ENCODE measurements around the gene SP100.
"Not testable (repeated sequence)": the region's sequence is repeated elsewhere in the genome, so short reads cannot be mapped to it uniquely, and the experiment has no call there.

The SP100 gene

DNA sequence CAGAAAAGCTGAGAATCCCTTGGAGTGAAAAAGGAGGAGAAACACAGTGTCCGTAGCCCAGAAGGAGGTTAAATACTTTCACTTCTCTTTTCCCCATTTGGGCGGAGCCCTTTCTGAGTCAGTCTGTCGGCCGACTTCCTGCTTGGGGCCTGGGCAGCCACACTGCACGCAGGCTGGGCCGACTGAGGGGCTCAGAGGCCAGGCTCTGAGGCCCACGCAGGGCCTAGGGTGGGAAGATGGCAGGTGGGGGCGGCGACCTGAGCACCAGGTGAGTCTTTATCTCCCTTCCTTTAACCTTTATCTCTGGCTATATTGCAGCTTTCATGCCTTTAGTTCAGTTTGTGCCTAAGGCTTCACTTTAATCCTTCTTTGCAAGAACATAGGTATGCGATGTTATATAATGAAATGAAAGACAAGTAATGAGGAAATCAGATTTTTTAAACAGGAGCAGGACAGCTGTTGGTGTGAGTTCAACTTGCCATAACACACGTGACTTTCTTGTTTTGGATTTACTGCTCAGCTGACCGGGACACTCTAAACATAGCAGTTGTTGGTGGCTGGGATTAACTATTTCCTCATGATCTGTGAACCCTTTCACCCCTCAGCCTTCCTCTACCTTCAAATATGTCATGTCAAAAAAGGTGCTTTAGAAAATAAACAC is at the start of gene SP100:
TSS of gene SP100 (plus strand) at position 141 of the 661 bp plus-strand sequence. CDS start at position 237, 96 bp downstream.
- peak in 16 of 51 donors; percentile 5 to 28 (median 13) for DNase-seq

DNA sequence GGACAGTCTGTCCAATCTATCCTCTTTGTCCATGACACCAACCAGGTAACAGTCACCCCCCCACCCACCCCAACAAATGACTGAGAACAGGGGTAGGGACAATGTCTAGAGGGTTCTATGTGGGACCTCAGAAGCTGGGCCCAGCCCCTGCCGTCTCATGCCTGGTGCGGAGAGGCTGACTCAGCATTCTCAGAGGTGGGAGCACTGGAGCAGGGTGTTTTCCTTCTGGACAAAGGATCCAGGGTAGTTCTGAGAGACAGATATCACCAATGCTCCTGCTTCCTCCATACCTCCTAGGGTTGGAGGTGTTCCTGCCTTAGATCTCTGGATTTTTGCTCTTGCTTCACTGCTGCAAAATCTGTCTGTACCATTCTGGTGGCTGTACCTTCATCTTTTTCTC is 33.9 kb upstream of the SP100 start:
- DNase-seq, result no peak

DNA sequence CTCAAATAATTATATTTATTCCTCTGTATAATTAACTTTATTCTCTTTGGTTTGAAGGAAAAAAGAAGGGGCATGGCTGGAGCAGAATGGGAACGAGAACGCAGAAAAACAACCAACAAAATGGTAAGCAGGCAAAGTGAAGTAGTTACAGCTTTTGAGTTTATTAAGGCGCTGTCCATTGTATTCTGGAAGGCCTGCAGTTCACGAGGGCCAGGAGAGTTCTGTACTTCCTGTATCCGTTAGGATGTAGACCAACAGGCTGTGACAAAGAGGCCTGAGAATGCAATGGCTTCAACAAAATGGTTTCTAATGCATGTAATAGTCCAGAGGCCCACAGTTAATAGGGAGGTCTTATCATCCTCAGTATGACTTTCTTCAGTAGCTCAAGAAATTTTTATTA is 32.5 kb upstream of the SP100 start:
- DNase-seq, result no peak

DNA sequence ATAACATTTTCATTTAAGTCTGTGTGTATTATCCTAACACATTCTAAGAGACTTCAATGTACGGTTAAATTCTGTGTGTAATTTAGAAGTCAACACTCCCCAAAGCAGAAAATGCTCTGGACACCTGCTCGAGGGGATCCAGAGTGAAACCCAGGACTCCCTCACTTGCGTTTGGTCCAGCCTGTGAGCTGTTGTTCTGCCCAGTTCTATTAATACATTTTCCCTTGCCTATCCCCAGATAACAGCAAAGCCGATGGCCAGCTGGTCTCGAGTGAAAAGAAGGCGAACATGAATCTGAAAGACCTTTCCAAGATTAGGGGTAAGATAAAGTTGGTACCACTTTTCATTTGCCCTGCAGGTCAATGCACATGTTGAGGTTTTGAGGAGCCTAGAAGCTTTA is 31.0 kb upstream of the SP100 start:
- no peak for DNase-seq

DNA sequence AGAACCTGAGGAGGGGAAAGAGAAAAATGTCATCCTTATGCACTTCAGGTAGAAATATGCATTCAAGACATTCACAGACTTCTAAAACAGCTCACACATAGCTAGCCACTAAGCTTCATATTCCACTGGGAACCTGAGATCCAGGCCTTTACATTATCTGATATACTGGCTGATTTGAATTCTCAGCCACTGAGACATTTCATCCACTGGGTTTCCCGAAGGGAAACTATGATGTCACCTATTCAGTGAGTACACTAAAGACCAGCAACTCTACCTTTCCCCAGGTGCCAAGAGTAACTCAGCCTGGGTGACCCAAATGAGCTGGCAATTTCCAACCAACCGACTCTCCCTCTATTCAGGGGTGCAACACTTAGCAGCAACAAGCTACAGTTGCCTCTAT is 21.7 kb upstream of the SP100 start:
- no peak for DNase-seq

DNA sequence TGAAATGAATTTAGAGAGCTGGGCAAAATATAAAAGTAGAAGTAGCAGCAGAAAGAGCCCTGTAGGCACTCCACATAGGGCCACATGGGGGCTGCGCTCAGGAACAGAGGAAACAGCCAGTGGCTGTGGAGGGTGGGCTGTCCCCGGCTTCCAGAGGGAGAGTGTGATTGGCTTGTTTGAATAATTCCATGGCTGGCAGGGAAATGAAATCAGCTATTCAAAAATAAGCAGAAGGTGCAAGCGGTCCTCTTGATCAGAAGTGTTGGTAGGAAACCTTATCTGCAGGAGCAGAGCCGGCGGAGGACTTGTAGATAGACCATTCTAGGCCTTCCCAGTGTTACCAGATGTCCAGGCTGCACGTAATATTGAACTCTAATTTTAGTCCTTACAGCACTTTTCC is 17.3 kb upstream of the SP100 start:
- DNase-seq, result not testable (repeated sequence)

DNA sequence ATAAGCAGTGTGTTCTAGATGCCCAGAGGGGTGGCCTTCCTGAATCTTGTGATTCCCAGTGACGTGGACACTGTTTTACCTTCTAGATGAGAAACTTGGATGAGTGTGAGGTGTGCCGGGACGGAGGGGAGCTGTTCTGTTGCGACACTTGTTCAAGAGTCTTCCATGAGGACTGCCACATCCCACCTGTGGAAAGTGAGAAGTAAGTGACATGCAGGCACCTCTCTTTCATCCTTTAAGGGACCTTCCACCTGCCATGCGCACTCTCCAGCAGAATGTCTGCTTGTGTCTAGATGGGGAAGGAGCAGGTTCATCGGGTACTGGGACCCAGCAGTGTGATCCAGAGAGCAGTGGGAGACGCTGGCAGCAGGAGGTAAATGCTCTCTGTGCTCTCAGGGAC is 16.0 kb upstream of the SP100 start:
- no peak for DNase-seq

DNA sequence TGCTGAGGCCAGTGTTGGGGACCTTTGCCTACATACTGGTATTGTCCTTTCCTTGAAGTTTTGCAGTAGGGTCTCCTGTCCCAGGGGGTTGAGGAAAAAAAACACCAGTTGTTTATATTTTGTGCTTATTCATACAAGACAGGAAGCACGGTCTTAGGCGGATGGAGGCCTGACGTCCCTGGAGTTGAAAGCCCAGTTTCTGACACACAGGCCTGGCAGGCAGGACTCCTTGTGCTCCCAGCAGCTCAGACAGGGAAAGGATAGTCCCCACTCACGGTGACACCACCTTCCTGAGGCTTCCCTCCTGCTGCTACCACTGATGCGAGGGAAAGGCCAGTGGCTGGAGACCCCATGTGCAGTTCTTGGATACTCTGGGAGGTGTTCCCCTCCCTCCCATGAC is 15.5 kb upstream of the SP100 start:
- no peak for DNase-seq

DNA sequence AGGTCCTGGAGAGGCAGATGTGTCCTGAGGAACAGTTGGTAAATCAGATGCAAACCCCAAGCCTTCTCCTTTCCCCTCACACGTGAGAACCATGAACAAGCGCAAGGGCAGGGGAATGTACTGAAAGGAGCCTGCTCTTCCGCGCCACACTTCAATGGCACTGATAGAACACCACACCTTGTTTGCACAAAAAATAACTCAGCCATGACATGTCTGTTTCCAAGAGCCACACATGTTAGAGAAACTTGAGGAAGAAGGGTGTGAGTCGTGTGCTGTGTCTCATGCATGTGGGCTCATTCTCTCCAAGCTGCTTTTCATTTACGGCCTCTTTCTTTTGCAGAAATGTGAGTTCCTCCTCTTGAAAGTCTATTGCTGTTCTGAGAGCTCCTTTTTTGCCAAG is 15.0 kb upstream of the SP100 start:
- not testable (repeated sequence) for DNase-seq

GRCh38 chr2:230403746-230404145 is 12.3 kb upstream of the SP100 start:
- DNase-seq, result no peak

DNA sequence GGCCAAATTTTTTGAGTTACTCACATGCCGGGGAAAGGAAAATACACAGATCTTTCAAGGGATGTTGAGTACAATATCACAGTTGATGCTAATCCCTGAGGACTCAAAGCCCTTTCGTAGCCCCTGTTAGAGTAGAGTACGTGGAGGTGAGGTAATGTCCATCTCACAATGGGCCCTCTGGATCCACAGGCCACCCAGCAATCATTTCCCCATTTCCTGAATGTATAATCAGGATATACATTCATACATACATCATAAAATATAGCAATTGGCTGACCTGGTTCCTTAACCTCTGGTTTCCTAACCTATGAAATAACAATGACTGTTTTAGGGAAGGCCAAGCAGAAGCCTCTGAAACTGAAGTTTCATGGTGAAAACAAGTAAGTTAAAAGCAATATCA is 10.2 kb upstream of the SP100 start:
- DNase-seq, result no peak

DNA sequence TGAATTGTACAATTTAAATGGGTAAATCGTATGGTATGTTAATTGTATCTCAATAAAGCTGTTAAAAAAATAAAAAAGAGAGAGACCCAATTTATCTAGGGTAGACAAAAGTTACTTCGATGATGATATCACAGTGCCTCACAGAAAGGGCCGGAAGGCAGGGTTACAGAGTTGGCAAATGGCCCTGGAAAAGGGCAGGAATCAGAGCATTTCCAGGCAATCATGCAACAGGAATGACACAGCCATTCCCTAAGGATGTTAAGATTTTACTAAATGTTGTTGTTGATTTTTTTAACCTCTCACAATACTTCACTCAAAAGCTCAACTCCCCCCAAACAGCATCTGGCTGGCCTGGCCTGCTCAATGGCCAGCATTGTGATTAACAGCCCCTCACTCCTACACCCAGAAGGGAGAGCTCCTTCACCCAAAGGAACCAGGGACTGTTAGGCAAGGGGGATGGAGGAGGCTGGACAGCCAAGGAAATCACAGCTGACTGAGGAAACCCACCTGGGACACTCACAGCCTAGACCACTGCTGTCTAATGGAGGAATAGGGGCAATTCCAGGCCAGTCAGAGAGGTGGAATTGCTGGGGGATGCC is 7.7 kb upstream of the SP100 start:
- no peak for DNase-seq

DNA sequence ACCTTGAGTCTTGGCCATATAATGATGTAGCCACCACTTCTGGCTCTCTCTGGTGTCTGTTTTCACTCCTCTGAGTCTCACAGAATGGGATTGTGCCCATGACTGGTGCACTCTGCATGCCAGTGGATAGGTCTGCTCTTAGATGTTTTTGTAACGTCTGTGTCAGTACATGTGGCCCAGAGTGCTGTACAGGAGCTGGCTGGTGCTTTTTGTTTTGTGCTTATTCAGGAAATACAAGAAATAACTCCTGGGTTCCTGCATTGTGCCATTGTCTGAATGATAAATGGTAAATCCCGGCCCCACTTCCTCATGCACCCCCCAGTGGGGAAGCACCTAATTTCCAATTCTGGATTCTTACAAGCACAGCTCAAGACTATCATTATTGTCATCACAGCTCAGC is 6.7 kb upstream of the SP100 start:
- not testable (repeated sequence) for DNase-seq

DNA sequence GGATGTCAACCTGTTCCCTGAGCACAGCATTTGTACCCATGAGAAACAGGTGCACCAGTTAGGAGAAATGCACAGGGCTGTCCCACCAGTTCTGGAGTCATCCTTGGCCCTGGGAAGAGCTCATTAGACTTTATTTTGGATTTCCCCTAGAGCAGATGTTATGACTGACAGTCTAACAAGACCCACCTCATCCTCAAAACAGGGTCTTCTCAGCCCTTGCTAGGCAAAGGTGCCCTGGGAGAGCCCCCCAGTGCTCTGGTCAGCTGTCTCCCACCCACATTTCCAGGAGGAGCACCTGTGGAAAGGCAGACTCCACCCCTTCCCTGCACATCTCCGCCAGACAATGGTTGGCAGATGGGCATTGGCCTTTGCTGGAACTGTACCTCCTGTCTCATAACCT is 5.7 kb upstream of the SP100 start:
- no peak for DNase-seq

DNA sequence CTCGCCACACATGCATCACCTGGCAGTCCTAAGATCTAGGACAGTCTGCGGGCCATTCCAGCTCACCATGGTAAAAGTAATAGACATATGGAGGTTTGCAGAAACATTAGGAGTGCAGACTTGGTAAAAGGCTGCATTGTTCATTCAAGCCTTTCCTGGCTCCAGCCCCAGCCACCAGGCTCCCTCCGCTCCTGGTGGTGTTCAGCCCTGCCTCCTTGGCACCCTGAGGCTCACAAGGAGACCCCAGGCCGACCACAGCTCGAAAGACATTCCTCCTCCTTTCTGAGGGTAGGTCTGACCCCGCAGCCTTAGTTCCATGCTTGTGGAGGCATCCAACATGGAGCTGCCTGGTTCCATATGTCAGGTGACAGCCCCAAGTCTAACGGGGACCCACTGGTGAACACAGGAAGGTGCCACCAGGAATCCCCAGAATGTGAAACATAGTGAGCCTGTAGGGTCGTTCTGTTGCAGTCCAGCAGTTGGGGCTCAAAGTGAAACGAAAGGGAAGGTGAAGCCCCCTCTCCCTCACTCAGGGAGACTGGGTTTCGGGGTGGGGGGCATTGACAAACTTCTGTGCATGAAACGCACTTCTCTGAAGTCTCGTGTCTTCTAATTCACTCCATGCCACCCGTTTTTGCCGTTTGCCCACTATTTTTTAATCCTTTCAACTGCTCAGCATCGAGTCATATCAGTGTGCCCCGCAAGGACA is 5.0 kb upstream of the SP100 start:
- peak in 10 of 51 donors; percentile 9 to 36 (median 15) for DNase-seq

DNA sequence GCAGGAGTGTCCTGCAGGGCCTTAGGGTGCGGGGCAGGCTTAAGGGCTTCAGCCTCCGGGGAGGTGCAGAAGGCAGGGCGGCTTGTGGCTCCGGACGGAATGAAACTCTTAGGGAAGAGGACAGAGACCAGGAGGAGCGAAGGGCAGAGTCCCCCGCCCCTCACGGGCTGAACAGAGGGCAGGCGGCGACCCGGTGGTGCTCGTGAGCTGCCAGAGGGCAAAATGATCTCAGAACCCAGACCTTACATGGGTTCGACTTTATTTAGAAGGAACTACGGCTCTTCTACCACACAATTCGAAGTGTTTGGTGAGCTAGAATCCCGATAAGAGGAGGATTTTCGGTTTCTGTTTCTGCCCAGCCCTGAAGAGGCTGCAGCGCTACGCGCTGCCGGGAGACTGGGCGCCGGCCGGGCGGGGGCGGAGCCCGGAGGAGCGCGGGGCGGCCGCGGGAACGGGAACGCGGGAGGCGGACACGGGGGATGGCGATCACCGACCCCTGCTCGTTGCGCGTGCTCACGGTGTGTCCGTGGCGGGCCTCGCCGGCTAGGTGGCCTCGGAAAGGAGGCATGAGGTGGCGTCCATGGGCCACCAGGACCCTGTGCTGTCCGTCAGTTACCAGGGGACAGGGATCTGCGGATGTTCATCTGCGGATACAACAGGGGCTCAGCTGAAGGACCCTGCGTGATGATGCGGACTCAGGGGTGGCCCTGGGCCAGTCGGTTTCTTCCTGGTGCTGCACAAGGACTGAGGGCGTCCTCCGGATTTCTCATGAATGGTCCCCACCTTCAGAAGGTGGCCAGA is 4.2 kb upstream of the SP100 start:
- DNase-seq, result peak in 32 of 51 donors; percentile 10 to 66 (median 38)

GRCh38 chr2:230412371-230412711 is 3.7 kb upstream of the SP100 start:
- DNase-seq, result no peak

GRCh38 chr2:230412846-230413245 is 3.2 kb upstream of the SP100 start:
- DNase-seq, result no peak

DNA sequence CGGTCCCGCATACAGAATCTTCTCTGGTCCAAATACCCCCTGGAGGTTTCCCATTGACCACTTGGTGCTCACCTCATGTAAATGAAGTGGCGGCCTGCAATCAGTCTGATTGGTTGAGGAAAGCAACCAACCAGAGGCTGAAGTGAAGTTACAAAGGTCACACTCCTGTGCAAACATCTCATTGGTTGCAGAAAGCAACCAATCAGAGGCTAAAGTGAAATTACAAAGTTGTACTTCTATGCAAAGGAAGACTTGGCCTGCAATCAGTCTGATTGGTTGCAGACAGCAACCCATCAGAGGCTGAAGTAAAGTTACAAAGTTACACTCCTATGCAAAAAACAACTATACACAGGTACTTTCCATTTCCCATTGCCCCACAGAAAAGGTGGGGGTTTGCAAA is 2.5 kb upstream of the SP100 start:
- DNase-seq, result no peak

DNA sequence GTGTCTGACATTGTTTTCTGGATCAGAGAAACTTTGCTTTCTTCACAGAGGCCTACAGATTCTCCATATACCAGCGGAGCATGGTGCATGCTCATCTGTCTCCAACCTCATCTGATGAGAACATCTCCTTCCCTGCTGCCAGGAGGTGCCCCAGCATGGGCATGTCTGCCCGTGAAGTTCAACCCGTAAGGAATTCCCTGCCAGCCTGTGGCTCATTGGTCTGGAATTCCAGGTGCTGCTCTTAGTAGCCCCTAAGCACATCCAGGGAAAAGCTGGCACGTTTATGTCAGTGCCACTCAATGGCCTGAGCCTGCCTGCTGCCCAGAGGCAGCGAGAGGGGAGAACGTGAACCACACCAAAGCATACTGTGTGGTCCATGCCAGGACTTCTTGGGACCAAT is 1.7 kb upstream of the SP100 start:
- no peak for DNase-seq

DNA sequence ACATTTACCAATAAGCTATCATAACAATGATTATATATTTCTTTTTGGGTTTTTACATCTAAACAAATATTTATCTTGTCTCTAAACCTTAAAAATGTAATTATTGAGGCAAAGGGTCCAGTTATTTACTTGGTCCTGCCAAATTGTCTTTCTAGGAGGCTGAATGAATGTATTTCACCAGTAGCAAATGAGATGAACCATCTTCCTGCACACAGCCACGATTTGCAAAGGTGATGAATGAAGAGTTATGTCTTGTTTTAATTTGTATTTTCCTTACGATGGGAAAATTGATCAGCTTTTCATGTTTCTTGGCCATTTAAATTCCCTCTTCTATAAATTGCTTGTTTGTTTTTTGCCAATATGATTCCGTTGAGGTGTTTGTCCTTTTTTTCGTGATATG is 1.4 kb downstream of the SP100 start:
- no peak for DNase-seq

DNA sequence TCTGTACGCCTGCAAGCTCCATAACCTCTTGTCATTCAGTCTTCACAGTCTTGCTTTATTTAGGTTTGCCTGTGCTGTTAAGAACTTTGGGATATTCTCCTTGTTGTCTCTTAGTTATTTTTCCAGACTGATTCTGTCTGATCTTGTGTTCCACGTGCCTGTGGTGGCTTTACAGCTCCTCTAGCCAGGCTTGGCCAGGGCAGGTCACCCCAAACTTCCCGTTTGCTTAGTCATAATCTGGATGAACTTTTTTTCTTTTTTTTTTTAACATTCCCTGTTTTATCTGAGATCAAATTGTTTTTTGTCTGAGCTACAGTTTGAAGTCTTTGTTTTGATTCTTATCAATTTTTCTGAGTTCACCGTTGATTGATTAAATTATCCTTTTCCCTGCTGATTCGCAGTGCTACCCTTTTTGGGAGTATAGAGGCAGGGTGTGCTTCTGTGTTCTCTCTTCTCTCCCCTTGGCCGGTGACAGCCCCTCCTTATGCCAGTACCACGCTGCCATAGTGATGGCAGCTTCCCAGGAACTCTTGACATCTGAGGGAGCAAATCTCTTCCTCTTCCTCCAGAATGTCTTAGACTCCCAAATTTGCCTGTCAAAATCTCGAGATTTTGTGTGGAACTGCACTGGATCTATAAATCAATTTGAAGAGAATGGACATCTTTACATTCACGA is 2.5 kb downstream of the SP100 start:
- no peak for DNase-seq
